GM21825 (cell line): ENCODE data around the gene FBXO17.
"Not testable (repeated sequence)": the region's sequence is repeated elsewhere in the genome, so short reads cannot be mapped to it uniquely, and the experiment has no call there.

Experiments
- ATAC-seq: cut with Tn5 transposase; IDR thresholded peaks from one replicate; pipeline ENCODE4 v1.9.1; 2021; ENCODE audit warnings: mild to moderate bottlenecking, moderate library complexity; ENCODE audit not compliant: unreplicated experiment

The FBXO17 gene

GRCh38 chr19:38945562-38946228, 29.8 kb downstream of the FBXO17 start:
- no peak for ATAC-seq

- ATAC-seq, result no peak
These were observed 30.5 kb downstream of the FBXO17 start for GRCh38 chr19:38944981-38945506.

- ATAC-seq, result no peak
These were observed 32.9 kb downstream of the FBXO17 start for GRCh38 chr19:38942471-38943181.

GRCh38 chr19:38941979-38942378, 33.6 kb downstream of the FBXO17 start:
- ATAC-seq, result no peak

GRCh38 chr19:38941466-38941865, 34.1 kb downstream of the FBXO17 start:
- ATAC-seq, result not testable (repeated sequence)

GRCh38 chr19:38939957-38940356, 35.6 kb downstream of the FBXO17 start:
- ATAC-seq, result no peak

- no peak for ATAC-seq
These were observed 42.0 kb downstream of the FBXO17 start for GRCh38 chr19:38933544-38933943.

GRCh38 chr19:38932425-38933179, 42.9 kb downstream of the FBXO17 start:
- ATAC-seq, result no peak

- no peak for ATAC-seq
These were observed 44.1 kb downstream of the FBXO17 start for GRCh38 chr19:38931521-38931793.

GRCh38 chr19:38930776-38931520, 44.6 kb downstream of the FBXO17 start, which contains the start of gene MRPS12:
Gene MRPS12, plus strand, starts transcription at chr19:38930944. Its CDS starts 351 bp downstream, at chr19:38931295.
- ATAC-seq, result peak; percentile 83

- peak; percentile 69 for ATAC-seq
These were observed 45.4 kb downstream of the FBXO17 start, which contains the start of gene SARS2 for GRCh38 chr19:38929929-38930775. Gene SARS2, minus strand, starts transcription at chr19:38930763. Its CDS starts 27 bp downstream, at chr19:38930736.

- ATAC-seq, result no peak
These were observed 47.0 kb downstream of the FBXO17 start for GRCh38 chr19:38928391-38929001.

- no peak for ATAC-seq
These were observed 51.2 kb downstream of the FBXO17 start for GRCh38 chr19:38924388-38924787.

GRCh38 chr19:38922482-38922881, 53.1 kb downstream of the FBXO17 start:
- no peak for ATAC-seq

- no peak for ATAC-seq
These were observed 53.9 kb downstream of the FBXO17 start for GRCh38 chr19:38921420-38922274.

GRCh38 chr19:38920602-38921419, 54.7 kb downstream of the FBXO17 start:
- no peak for ATAC-seq

- ATAC-seq, result no peak
These were observed 55.5 kb downstream of the FBXO17 start for GRCh38 chr19:38919837-38920601.
